Liver (tissue), 3 donors: Measurements from ENCODE around the gene BTBD9.

Experiments
- RAD21 ChIP-seq, 2 donors: IDR thresholded peaks; 2 replicates each; pipeline ENCODE4 v1.6.1; 2016; ENCODE audit warnings: antibody characterized with exemption in 2 of 2, mild to moderate bottlenecking in 2 of 2
- REST ChIP-seq: IDR thresholded peaks from 2 replicates; pipeline ENCODE4 v1.6.1; 2016; ENCODE audit warnings: antibody characterized with exemption, mild to moderate bottlenecking
- TAF1 ChIP-seq: conservative IDR thresholded peaks from 2 replicates; pipeline ENCODE4 v1.6.1; 2016; ENCODE audit warnings: antibody characterized with exemption, mild to moderate bottlenecking
- TF ChIP-seq, protein P1 (sequence below): fragments of 150-350 bp; IDR thresholded peaks from 2 replicates; pipeline ENCODE4 v1.5.1; 2017; ENCODE audit warnings: improper control_type of control experiment, low read depth, low read length; ENCODE audit not compliant: missing input control
- donor health status: healthy.
- donor health status: healthy.

GRCh38 chr6:38273325-38273724 is 366.4 kb downstream of the BTBD9 start:
- no peak for TF ChIP-seq REST
- TF ChIP-seq, protein P1, sequence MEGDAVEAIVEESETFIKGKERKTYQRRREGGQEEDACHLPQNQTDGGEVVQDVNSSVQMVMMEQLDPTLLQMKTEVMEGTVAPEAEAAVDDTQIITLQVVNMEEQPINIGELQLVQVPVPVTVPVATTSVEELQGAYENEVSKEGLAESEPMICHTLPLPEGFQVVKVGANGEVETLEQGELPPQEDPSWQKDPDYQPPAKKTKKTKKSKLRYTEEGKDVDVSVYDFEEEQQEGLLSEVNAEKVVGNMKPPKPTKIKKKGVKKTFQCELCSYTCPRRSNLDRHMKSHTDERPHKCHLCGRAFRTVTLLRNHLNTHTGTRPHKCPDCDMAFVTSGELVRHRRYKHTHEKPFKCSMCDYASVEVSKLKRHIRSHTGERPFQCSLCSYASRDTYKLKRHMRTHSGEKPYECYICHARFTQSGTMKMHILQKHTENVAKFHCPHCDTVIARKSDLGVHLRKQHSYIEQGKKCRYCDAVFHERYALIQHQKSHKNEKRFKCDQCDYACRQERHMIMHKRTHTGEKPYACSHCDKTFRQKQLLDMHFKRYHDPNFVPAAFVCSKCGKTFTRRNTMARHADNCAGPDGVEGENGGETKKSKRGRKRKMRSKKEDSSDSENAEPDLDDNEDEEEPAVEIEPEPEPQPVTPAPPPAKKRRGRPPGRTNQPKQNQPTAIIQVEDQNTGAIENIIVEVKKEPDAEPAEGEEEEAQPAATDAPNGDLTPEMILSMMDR, result no peak
- TF ChIP-seq RAD21 (IDR thresholded peaks at IDR 0.05), result no peak
- no peak for TF ChIP-seq TAF1
